GF-D8 (cell line): ENCODE data around the gene DGCR6.
"Not testable (repeated sequence)": the region's sequence is repeated elsewhere in the genome, so short reads cannot be mapped to it uniquely, and the experiment has no call there.

Experiments
- DNase-seq: peaks from one replicate; lab custom pipeline; 2025; lab: John Stamatoyannopoulos, UW

The DGCR6 gene

DNA sequence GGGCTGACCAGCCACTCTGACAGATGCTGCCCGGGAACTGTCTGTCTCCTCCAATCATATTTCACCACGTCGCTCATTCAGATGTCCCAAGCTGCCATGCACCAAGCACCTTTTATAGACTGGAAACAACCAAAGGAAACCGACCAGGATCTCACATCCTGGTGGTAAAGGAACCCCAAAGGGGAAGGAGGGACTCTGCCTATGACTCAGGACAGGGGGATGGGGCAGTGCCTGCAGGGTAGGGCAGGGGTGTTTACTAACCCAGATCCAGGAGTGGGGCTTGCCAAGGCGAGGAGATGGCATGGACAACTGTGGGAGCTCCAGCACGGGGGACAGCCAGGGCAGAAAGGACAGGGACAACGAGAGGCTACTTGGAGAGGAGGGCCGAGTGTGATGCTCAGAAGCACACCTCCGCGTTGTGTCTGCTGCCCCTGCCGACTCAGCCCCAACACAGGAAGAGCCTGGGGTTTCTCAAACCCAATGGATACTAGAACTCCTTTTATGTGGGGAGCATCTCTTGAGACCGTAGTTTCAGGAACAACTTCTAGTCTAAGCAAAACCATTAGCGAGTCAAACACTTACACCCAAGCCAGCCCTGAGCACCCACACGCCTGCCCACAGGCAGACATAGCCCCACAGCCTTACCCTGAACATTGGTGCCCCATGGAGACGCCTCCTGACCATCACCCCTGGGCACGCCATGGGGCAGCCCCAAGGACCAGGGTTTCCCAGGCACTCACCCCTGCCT lies 26.0 kb downstream of the DGCR6 start:
- DNase-seq: no peak

DNA sequence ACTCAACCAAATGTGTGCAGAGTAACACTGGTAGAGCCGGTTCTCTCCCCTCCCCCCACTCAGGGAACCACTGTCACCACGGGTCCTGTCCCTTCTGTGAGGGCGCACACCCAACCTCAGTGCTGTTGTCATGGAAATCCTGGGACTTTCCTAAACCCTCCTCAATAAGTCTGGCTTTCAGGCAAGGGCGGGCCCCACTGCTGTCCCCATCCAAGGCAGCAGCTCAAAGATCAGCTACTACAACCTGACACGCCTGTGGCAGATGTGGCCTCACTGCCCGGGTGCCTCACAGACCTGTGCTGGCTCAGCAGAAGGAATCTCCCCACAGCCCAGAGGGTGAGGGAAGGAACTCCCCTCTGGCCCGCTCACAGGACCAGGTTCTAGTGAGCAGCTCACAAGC lies 27.8 kb downstream of the DGCR6 start:
- no peak for DNase-seq

DNA sequence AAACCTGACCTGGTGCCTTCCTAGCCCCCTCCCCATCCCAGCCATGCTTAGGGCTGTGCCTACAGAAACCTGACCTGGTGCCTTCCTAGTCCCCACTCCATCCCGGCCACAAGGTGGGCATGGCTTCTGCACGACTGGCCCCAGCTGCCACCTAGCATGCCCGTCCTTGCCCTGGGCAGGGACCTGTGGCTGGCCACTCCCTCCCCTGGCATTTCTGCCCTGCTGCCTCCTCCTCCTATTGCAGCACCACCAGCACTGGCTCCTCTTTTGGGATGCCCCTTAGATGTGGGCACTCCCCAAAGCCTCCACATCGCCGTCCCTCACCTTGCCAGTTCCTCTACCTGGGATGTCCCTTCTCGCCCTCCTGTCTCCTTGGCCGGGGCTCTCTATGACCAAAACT lies 28.6 kb downstream of the DGCR6 start:
- not testable (repeated sequence) for DNase-seq

DNA sequence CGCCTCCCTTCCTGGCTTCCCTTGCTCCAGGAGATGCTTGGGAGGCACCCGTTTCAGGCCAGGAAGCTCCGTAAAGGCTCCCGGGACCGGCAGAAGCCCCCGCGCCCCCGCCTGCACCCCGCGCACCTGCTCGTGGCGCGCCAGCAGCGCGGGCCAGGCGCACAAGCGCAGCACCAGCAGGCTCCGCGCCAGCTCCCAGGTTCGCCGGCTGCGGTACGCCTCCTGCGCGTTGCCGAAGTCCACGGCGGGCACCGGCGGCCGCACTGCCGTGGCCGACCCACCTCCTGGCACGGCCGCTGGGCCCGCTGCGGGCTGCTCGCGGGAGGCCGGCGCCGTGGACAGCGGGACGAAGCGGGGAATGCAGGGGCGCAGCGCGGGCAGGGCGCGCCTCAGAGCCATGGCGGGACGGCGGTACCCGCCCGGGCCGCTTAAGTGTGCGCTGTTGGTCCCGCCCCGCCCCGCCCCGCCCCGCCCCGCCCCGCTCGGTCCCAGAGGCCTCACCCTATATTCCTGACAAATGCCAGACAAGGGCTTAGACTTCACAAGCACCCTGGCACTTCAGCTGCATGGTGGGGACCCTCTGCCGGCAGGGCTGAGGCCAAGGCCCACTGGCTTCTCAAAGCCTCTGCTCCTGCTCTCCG lies 29.9 kb downstream of the DGCR6 start, which contains the start of gene PRODH:
PRODH (minus strand) TSS at position 405 of the 641 bp plus-strand sequence; CDS start at position 399, 6 bp downstream.
- no peak for DNase-seq

DNA sequence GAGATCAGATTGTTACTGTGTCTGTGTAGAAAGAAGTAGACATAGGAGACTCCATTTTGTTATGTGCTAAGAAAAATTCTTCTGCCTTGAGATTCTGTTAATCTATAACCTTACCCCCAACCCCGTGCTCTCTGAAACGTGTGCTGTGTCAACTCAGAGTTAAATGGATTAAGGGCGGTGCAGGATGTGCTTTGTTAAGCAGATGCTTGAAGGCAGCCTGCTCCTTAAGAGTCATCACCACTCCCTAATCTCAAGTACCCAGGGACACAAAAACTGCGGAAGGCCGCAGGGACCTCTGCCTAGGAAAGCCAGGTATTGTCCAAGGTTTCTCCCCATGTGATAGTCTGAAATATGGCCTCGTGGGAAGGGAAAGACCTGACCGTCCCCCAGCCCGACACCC lies 32.6 kb downstream of the DGCR6 start:
- DNase-seq: not testable (repeated sequence)

DNA sequence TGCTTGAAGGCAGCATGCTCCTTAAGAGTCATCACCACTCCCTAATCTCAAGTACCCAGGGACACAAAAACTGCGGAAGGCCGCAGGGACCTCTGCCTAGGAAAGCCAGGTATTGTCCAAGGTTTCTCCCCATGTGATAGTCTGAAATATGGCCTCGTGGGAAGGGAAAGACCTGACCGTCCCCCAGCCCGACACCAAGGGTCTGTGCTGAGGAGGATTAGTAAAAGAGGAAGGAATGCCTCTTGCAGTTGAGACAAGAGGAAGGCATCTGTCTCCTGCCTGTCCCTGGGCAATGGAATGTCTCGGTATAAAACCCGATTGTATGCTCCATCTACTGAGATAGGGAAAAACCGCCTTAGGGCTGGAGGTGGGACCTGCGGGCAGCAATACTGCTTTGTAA lies 41.0 kb downstream of the DGCR6 start:
- DNase-seq: not testable (repeated sequence)

DNA sequence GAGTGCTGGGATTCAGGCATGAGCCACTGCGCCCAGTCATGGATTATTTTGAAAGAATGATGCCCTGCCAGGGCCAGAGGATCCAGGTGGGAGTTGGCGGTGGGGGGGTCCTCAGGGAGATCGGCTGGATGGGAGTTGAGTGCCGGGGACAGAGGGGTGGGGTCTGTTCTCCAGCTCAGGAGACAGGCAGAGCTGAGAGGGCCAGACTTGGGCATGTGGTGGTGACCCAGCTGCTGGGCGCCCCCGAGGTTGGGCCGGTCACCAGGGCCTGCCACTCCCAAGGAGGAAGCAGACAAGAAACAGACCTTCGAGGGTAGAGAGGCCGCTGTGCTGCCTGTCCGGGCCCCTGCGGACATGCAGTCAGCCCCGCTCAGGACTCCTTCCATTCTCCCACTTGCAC lies 41.8 kb downstream of the DGCR6 start:
- DNase-seq: no peak

DNA sequence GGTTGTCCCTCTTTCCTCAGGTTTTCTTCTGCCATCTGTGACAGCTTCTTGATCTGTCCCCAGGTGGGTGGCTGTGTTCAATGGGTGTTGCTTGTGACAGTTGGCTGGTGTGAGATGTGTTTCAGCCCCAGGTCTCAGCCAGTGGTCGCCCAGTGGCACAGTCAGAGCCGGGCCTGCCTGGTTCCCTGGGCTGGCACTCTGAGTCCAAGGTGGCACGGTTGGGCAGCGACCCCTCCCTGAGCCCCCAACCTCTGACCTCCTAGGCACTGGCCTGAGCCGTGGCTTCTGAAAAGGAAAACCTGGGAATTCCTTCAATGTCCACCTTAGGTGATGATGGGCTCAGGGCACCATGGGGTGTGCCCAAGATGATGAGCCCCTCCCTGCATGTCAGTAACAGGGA lies 44.0 kb downstream of the DGCR6 start:
- no peak for DNase-seq

DNA sequence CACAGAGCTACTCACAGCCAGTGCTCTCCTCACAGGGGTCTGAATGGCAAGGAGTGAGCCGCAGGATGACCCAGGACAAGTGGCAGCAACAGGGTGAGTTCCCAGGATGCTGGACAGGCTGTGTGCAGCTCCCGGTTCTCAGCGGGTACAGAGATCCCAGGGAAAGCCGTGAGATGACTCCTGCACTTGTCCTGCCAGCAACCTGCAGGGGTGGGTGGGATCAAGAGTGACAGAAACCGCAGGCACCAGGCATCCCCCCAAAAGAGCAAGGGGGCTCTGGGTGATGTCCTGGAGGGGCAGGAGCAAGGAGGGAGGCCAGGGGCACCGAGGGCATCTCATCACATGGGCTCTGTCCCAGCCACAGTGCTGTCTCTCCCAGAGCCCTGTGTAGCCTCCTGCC lies 45.9 kb downstream of the DGCR6 start:
- no peak for DNase-seq

DNA sequence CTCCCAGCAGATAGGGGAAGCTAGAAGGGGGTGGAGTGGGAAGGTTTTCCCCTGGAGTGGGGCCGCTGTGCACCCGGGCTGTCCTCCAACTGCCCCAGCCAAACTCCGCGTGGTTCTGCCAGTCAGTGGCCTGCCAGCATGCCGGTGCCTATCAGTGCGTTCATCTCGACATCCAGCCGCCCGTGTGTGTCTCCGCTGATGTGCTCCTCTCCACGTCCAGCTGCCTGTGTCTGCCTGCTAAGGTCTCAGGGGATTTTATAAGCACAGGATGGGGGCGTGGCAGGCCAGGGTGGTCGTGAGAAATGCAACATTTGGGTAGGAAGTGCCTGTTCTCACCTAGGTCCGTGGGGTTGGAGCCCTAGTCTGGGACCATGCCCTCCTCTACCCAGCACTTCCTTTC lies 47.0 kb downstream of the DGCR6 start:
- DNase-seq: not testable (repeated sequence)

DNA sequence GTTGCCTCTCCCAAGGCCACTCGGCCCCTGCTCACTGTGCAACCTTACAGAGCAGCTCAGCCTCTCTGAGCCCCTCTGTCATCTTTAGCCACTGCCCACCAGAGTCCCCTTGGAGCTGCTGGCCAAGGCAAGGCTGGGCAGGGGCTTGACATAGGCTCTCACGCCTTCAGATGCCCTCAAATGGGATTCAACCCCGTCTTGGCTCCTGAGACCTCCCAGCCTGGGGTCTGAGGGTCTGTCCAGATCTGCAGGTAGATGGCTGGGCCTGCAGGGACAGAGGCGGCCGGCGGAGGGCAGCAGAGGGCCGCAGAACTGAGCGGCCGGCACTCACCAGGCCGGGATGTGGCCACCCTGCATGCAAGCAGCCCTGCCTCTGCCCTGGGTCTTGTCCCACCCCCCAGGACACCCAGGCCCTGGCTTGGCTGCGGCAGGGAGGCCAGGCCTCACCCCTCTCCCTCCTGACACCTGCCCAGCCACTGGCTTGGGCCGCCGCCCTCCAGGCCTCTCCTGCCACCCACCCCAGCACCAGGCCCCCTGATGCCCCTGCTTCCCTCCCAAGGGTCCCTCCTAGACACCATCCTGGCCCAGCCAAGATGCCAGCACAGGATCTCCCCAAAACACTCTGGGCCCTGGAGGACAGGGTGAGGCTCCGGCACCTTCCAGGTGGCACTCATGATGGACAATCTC lies 48.3 kb downstream of the DGCR6 start:
- DNase-seq: not testable (repeated sequence)

DNA sequence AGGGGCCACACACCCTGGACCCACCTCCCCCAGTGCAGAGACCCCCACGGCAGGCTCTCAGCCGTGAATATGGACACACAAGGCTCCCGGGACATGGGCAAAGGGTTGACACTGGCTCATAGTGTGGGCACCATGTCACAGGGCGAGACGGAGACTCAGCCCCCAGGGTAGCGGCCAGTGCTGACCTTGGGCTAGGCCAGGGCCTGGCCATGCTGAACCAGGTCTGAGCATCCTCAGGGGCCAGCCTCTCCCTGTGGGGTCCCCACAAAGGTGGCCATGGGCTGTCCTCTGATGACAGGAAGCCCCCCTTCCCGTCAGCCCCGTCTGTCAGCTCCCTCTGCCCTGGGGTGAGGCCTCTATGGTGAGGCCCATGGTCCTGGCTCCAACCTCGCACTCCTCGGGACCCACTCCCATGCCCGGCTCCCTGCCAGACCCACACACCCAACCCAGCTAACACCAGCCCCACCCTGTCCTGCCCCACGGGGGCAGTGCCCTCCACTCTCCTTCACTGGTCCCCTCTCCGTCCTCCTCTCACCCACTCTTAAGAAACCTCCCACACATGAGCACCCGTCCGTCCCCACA lies 49.0 kb downstream of the DGCR6 start:
- no peak for DNase-seq

DNA sequence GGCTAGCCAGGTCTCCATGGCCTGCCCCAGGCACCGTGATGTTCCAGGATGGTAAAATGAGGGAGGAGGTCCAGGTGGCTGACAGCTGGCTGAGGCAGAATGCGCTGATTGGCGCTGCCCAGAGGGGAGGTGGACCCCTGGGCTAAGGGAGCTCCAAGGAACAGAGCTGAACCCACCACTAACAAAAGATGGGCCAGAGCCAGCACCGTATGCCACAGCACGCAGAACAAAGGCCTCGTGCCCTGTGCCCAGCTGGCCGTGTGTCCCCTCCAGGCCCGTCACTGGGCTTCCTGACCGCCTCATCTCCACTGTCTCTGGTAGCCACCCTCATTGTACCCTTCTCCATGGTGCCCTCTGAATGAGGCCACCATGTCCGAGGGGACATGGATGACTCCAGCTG lies 49.6 kb downstream of the DGCR6 start:
- no peak for DNase-seq

DNA sequence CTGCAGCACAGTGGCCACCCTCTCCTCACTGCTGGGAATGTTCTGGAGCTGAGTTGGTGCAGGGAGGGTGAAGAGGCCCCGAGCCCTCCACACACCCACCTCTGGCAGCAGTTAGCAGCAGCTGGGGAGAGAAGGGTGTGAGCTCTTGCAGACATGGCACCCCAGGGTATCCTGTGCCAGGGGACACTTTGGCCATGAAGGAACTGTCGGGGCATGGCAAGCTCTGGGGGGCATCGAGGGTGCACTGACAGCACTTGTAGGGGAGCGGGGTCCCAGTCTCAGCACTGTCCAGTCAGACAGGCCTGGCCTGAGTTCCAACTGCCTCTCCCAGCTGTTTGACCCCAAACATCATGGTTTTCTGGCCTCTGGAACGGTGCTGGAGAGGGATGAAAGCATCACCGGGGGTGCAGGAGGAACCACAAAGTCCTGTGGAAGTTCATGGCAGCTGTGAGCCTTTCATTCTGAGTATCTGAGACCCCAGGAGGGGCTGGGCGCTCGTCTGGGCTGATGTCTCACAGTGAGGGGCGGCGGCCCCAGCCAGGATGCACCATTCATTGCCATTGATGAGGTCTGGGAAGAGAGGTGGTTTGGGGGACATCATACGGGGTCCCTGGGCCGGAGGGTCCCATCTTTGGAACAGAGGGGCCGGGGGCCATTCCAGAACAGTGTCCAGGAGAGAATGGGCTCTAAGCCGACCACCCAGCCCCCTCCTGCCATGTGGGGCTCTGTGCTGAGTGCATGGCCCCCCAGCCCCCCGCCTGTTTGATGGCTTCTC lies 50.2 kb downstream of the DGCR6 start:
- DNase-seq: not testable (repeated sequence)

DNA sequence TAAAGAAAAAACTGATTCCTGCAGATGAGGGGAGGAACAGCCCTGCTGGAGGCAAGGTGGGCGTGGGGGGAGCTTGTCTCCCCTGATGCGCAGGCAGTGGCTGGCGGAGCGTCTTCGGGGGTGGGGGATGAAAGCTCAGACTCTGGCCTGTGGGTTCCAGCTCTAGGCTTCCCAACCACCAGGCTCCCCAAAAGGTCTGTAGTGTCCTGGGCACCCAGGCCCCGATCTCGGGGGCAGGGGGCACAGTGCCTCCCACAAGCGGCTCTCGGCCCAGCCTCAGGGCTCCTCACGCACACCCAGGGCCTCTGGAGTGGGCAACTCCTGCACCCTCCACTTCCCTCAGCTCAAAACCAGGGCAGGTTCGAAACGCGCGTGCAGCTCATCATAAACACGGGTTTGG lies 50.8 kb downstream of the DGCR6 start:
- not testable (repeated sequence) for DNase-seq

DNA sequence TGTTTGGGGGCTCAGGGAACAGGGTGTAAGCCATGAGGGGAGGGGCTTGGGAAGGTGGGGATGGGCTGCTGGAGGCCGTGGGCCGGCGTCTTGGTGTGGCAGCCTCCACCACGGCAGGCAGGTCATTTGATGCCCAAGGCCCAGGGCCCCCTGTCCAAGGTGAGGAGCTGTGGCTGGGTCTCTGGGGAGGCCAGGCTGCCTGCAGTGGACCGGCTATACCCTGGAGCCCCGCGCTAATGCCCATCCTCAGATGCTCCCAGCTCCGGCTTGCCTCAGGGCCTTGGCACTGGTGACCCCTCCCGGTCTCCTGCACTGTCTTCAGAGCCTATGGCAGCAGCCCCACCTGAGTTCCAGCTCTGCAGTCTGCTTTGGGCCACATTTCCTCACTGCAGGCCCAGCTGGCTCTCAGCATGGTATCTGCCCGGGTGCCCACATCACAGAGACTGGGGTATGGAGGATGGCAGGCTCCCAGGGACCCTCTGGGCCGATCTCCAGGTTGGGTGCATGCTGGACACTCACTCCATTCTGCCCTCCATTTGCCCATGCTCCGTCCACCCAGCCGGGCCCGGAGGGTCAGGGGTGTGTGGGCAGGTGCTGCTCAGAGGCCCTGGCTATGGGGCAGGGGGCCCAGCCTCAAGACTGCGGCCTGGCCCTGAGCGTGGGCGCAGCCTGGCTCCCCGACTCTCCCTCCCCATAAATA lies 51.7 kb downstream of the DGCR6 start:
- DNase-seq: not testable (repeated sequence)

DNA sequence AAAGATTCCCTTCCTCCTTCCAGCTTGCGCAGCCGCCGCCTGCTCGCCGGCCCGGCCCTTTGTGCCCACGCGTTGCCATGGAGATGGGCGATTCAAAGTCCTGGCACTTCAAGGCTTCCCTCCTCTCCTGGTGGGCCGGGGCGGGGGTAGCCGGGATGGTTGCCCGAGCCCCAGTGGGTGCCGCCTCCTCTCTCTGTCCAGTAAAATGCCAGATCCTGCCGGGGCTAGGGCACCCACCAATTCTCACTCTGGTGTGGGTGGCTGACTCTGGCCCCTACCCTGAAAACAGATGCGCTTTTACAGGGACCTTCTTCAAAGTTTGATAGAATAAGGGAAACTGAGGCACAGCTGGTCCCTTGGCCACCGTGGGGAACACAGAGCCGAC lies 52.2 kb downstream of the DGCR6 start:
- not testable (repeated sequence) for DNase-seq

DNA sequence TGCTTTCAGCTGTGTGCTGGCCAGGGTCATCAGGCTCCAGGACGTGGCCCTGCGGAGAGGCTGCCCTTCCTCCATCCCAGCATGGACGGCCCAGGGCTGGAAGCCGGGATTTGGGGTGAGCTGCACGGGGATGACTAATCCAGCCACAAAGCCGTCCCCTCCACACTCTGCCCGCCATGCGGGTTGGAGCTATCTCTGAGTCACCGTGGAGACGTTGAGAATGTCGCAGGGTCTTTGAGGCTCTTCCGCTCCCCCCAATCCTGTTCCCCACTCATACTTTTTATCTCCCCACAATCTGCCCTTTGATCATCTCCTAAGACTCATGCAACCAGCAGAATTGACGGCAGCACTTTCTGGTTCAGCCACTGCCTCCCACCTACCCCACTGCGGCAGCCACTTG lies 52.6 kb downstream of the DGCR6 start:
- DNase-seq: not testable (repeated sequence)

DNA sequence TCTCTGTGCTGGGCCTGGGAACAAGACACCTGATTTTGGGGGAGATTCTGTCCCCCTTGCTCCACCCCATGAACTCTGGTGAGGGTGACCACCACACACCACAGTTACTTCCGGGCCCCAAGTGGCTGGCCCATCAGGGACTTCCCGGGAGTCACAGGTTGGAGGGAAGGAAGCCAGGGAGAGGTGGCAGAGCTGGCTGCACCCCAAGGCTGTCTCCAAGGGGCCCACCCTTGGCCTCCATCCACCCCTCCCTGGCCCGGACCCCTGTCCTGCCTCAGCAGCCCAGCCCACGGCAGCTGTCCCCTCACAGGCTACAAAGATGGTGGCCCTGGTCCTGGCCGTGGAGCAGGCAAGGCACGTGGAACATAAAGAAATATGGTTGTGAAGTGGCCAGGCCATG lies 53.1 kb downstream of the DGCR6 start:
- not testable (repeated sequence) for DNase-seq

DNA sequence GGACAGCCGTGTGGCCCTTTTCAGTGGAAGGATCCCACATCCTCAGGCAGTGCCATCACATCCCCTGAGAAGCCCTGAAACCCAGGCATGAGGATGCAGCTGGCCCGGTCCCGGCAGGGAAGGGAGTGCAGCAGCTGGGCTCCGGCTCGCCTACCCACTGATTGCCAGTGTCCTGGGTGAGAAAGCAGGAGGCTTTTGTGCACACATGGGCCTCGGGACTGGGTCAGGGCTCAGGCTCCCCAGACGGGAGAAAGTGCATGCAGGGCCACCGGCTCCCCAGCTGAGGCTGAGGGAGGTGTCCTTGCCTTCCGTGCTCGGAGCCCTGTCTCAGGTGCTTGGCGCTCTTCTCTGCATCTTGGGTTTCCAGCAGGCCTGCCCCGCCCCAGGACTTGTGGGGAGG lies 53.6 kb downstream of the DGCR6 start:
- DNase-seq: not testable (repeated sequence)

DNA sequence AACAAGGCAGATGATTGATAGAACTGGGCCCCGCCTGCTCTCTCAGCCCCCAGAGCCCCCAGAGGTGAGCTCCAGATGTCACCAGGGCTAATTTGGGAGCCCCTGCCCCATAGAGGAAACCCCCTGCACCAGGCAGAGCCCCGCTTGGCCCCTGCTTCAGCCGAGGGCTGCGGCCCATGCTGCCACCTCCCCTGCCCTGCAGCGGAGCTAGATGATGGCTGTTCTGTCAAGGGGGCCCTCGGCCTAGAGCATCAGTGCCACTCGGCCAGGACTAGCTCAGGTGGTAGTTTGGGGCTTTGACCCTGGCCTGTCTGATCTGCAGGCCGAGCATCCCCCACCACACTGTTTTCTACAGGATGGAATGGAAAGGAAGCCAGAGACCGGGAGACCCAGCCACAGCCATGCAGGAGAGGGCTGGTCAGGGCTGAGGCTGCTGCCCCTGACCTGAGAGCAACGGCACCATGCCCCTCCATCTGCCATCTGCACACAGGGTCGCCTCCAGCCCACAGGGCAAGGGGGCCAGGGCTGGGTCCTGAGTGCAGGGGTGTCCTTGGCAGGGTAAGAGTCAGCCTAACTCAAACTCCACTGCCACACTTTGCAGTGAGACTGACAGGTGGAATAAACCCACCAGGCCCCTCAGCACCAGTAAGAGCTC lies 54.2 kb downstream of the DGCR6 start:
- DNase-seq: not testable (repeated sequence)
